B cell (primary cell): ENCODE results near the gene NTM. TPM values are rescaled to one million over a fixed set of nuclear protein-coding genes. Genes with fewer than 3 reads are reported as not detected.

Source experiments
- ATAC-seq: fragments of 200-7000 bp; cut with Tn5 transposase; one replicate; pipeline ENCODE4 v1.10.0; 2021; ENCODE audit warnings: low read depth, mild to moderate bottlenecking, moderate number of reproducible peaks, moderate library complexity
- CTCF ChIA-PET: fragments of 350-600 bp; sonication (Branson Sonifier 250); formaldehyde crosslinking; loops from one replicate; lab custom pipeline; 2021; ENCODE audit warnings: antibody characterized with exemption, inconsistent platforms; lab: Charles Lee
- POLR2A ChIA-PET: fragments of 350-600 bp; sonication (Branson Sonifier 250); formaldehyde crosslinking; loops from one replicate; lab custom pipeline; 2021; ENCODE audit warnings: antibody characterized with exemption; lab: Charles Lee
- DNase-seq: peaks from one replicate; pipeline ENCODE4 v3.0.0; 2013
- H2AFZ ChIP-seq: 2 replicates; pipeline ENCODE4 v1.6.1; 2012; ENCODE audit warnings: mild to moderate bottlenecking, low read depth, low read length; ENCODE audit not compliant: insufficient read depth, poor library complexity, severe bottlenecking
- H3K27ac ChIP-seq, 2 donors: 1 replicate in 1 of 2; 2 replicates in 1 of 2; pipeline ENCODE4 v1.5.1; 2012 to 2013; ENCODE audit warnings: low read length in 2 of 2, mild to moderate bottlenecking in 2 of 2, moderate library complexity in 1 of 2
- H3K27me3 ChIP-seq, 4 experiments: fragments of 200-600 bp in 1 of 4; sonication (generic) in 1 of 4; replicated peaks in 1 of 4; 1 replicate in 2 of 4; 2 replicates in 2 of 4; pipeline versions ENCODE4 v1.6.1 to v1.7.0; 2013 to 2016; ENCODE audit warnings: low read length in 3 of 4, mild to moderate bottlenecking in 2 of 4, mixed read lengths in 1 of 4, moderate library complexity in 1 of 4; ENCODE audit not compliant: insufficient read depth in 4 of 4, control insufficient read depth in 3 of 4; ENCODE audit errors: control extremely low read depth in 1 of 4
- H3K36me3 ChIP-seq, 2 experiments: replicated peaks in 1 of 2; 1 replicate in 1 of 2; 2 replicates in 1 of 2; pipeline versions ENCODE4 v1.6.1 to v1.7.1; 2013; ENCODE audit warnings: low read length in 1 of 2; ENCODE audit not compliant: insufficient read depth in 2 of 2, control insufficient read depth in 1 of 2; ENCODE audit errors: control extremely low read depth in 1 of 2, extremely low read depth in 1 of 2
- H3K4me1 ChIP-seq, 2 donors: fragments of 200-600 bp in 1 of 2; sonication (generic) in 1 of 2; 1 replicate in 1 of 2; 2 replicates in 1 of 2; pipeline versions ENCODE4 v1.5.1 to v1.6.1; 2013 to 2017; ENCODE audit warnings: low read length in 2 of 2; ENCODE audit not compliant: control insufficient read depth in 2 of 2, insufficient read depth in 2 of 2
- H3K4me2 ChIP-seq: replicated peaks from 2 replicates; pipeline ENCODE3; 2012; ENCODE audit warnings: mild to moderate bottlenecking, low read depth, low read length; ENCODE audit not compliant: poor library complexity, severe bottlenecking
- H3K4me3 ChIP-seq, 5 experiments: fragments of 200-600 bp in 1 of 5; sonication (generic) in 1 of 5; 1 replicate in 3 of 5; 2 replicates in 2 of 5; pipeline versions ENCODE4 v1.5.1 to v1.7.0; 2011 to 2016; ENCODE audit warnings: low read length in 4 of 5, mild to moderate bottlenecking in 4 of 5, low read depth in 2 of 5, control low read depth in 1 of 5, moderate library complexity in 1 of 5; ENCODE audit not compliant: insufficient read depth in 1 of 5; ENCODE audit errors: control extremely low read depth in 1 of 5, extremely low read depth in 1 of 5
- H3K79me2 ChIP-seq: fragments of 200-600 bp; sonication (generic); one replicate; pipeline ENCODE4 v1.6.0; 2016; ENCODE audit warnings: low read length; ENCODE audit not compliant: control insufficient read depth, insufficient read depth
- H3K9ac ChIP-seq: fragments of 200-600 bp; sonication (generic); 2 replicates; pipeline ENCODE4 v1.6.1; 2017; ENCODE audit warnings: mild to moderate bottlenecking, low read length, moderate library complexity
- H3K9me3 ChIP-seq, 3 donors: one replicate each; pipeline versions ENCODE4 v1.6.1 to v1.7.1; 2013; ENCODE audit warnings: low read length in 2 of 3; ENCODE audit not compliant: control insufficient read depth in 2 of 3, insufficient read depth in 1 of 3; ENCODE audit errors: control extremely low read depth in 1 of 3
- H4K20me1 ChIP-seq: 2 replicates; pipeline ENCODE4 v1.6.0; 2012; ENCODE audit warnings: mild to moderate bottlenecking, low read length; ENCODE audit not compliant: insufficient read depth, control insufficient read depth, poor library complexity, severe bottlenecking
- H3K27ac Mint-ChIP-seq: one replicate; pipeline ENCODE4 v1.8.0; 2021; ENCODE audit warnings: mixed read lengths
- H3K27me3 Mint-ChIP-seq: one replicate; pipeline ENCODE4 v1.8.0; 2021; ENCODE audit warnings: mixed read lengths
- H3K4me1 Mint-ChIP-seq: one replicate; pipeline ENCODE4 v1.8.0; 2021; ENCODE audit warnings: mixed read lengths
- H3K4me3 Mint-ChIP-seq: one replicate; pipeline ENCODE4 v1.8.0; 2021; ENCODE audit warnings: mixed read lengths
- H3K9me3 Mint-ChIP-seq: one replicate; pipeline ENCODE4 v1.8.0; 2022; ENCODE audit warnings: mixed read lengths; ENCODE audit not compliant: insufficient read depth
- EZH2 ChIP-seq: IDR thresholded peaks from 2 replicates; pipeline ENCODE4 v1.6.1; 2012; ENCODE audit warnings: borderline replicate concordance, low read depth, mild to moderate bottlenecking, moderate library complexity, low read length; ENCODE audit not compliant: insufficient read depth, poor library complexity, severe bottlenecking
- WGBS: methylation state at CpG from one replicate; pipeline ENCODE4 v1.1.5; 2013; ENCODE audit warnings: missing lambda C conversion rate; ENCODE audit not compliant: insufficient coverage; 5-methylcytosine and 5-hydroxymethylcytosine counted together
- intact Hi-C: fragments of 100-400 bp; cut with micrococcal nuclease; formaldehyde crosslinking; loops from one replicate; pipeline ENCODE4 v1.10.0; 2022
- polyA plus RNA-seq: library from polyadenylated mRNA; depleted of rRNA; stranded (reverse); fragments of >200 nt; gene quantifications from 2 replicates; pipeline ENCODE4 v1.2.3, GENCODE V29; 2012
- total RNA-seq, 2 donors: library from RNA; stranded (reverse); fragments of 120-200 nt in 1 of 2; gene quantifications; 1 replicate in 1 of 2; 2 replicates in 1 of 2; pipeline versions ENCODE4 v1.2.3 to v1.2.4, GENCODE V29; 2013 to 2022
- TF ChIP-seq, protein P1 (sequence below): fragments of 200-600 bp; IDR thresholded peaks from one replicate; pipeline ENCODE4 v1.8.0; 2022; ENCODE audit warnings: antibody characterized with exemption, mild to moderate bottlenecking

The NTM gene
- total and polyA plus RNA-seq, 2 donors (not counting 1 experiment from before 2014, with no cell fraction given): not detected

GRCh38 chr11:131538322-131538721 is 167.9 kb downstream of the NTM start:
- Mint-ChIP-seq H3K9me3 (no peaks in the 10 kb centered on the region), H3K27me3 (peaks cover 5% of the 10 kb centered on the region), H3K27ac (no peak overlapping the region), H3K4me1 (no peaks in the 10 kb centered on the region), H3K4me3 (no peak overlapping the region)
- no peak for DNase-seq
- H4K20me1 ChIP-seq: no peaks in the 10 kb centered on the region
- ChIA-PET CTCF (no interaction called here), POLR2A (no interaction called here)
- H3K27me3 ChIP-seq: no peaks in the 10 kb centered on the region
- TF ChIP-seq, protein P1, sequence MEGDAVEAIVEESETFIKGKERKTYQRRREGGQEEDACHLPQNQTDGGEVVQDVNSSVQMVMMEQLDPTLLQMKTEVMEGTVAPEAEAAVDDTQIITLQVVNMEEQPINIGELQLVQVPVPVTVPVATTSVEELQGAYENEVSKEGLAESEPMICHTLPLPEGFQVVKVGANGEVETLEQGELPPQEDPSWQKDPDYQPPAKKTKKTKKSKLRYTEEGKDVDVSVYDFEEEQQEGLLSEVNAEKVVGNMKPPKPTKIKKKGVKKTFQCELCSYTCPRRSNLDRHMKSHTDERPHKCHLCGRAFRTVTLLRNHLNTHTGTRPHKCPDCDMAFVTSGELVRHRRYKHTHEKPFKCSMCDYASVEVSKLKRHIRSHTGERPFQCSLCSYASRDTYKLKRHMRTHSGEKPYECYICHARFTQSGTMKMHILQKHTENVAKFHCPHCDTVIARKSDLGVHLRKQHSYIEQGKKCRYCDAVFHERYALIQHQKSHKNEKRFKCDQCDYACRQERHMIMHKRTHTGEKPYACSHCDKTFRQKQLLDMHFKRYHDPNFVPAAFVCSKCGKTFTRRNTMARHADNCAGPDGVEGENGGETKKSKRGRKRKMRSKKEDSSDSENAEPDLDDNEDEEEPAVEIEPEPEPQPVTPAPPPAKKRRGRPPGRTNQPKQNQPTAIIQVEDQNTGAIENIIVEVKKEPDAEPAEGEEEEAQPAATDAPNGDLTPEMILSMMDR: no peak
- TF ChIP-seq EZH2: no peak
- no peak overlapping the region for H3K4me3 ChIP-seq
- H3K36me3 ChIP-seq: no peaks in the 10 kb centered on the region
- intact Hi-C loops: no loop called here
- H3K9me3 ChIP-seq: peaks cover 0 to 2% (median 2%) of the 10 kb centered on the region in 3 donors
- H3K4me2 ChIP-seq: no peak overlapping the region
- H3K4me1 ChIP-seq: no peaks in the 10 kb centered on the region
- no peak overlapping the region for H2AFZ ChIP-seq
- WGBS: 67% methylated on average over 5 of the region's 6 CpGs
- H3K9ac ChIP-seq: no peak overlapping the region
- no peaks in the 10 kb centered on the region for H3K79me2 ChIP-seq
- ATAC-seq: no peak
- no peak overlapping the region for H3K27ac ChIP-seq

DNA sequence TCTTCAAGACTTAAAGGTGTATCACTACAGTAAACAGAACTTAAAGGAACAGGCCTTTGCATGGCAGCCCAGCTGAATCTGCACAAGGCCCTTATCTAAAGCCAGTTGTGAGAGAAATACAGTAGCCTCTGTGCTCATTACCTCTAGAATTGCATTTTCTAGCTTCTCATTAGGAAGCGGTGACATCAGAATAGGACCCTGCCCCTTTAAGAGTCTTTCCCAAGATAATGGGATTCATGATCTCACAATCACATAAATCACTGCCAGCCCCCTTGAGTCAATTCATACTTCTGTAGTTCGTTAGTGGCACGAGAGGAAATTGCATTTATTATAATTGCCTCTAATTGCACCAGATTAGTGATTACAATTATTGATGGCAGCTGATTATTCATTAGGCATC is 170.3 kb downstream of the NTM start:
- no peak overlapping the region for H3K9ac ChIP-seq
- H3K27ac Mint-ChIP-seq: no peak overlapping the region
- CTCF ChIA-PET: no interaction called here
- no peak overlapping the region for H3K4me2 ChIP-seq
- H3K4me1 ChIP-seq: no peaks in the 10 kb centered on the region
- H3K27ac ChIP-seq: no peak overlapping the region
- WGBS: 100% methylated on average over 1 of the region's 3 CpGs
- intact Hi-C loops: no loop called here
- POLR2A ChIA-PET: no interaction called here
- no peaks in the 10 kb centered on the region for H3K27me3 ChIP-seq
- no peaks in the 10 kb centered on the region for H3K36me3 ChIP-seq
- no peak for ATAC-seq
- H3K27me3 Mint-ChIP-seq: peaks cover 8% of the 10 kb centered on the region
- no peaks in the 10 kb centered on the region for H4K20me1 ChIP-seq
- H3K9me3 ChIP-seq: peaks cover 0 to 2% (median 2%) of the 10 kb centered on the region in 3 donors
- no peaks in the 10 kb centered on the region for H3K79me2 ChIP-seq
- H3K4me3 ChIP-seq: no peak overlapping the region
- no peak for DNase-seq
- H3K4me3 Mint-ChIP-seq: no peak overlapping the region
- no peaks in the 10 kb centered on the region for H3K9me3 Mint-ChIP-seq
- H2AFZ ChIP-seq: no peak overlapping the region
- TF ChIP-seq, protein P1: no peak
- no peak for TF ChIP-seq EZH2
- no peaks in the 10 kb centered on the region for H3K4me1 Mint-ChIP-seq
